Gastrocnemius medialis (tissue), 4 donors: Measurements from ENCODE around the gene SF3B3.

Source experiments
- POLR2A ChIP-seq, 2 donors: fragments of 450-650 bp; IDR thresholded peaks; one replicate each; pipeline ENCODE4 v1.6.1; 2017; ENCODE audit warnings: antibody characterized with exemption in 2 of 2, mild to moderate bottlenecking in 2 of 2, moderate library complexity in 2 of 2
- TF ChIP-seq, protein P1 (sequence below), 5 experiments: fragments of 450-650 bp in 3 of 5; fragments of 200-600 bp in 2 of 5; sonication (generic) in 2 of 5; IDR thresholded peaks in 4 of 5; conservative IDR thresholded peaks in 1 of 5; 1 replicate in 4 of 5; 2 replicates in 1 of 5; pipeline ENCODE4 v1.5.1; 2016 to 2019; ENCODE audit warnings: antibody characterized with exemption in 5 of 5, mild to moderate bottlenecking in 3 of 5, moderate library complexity in 3 of 5

DNA sequence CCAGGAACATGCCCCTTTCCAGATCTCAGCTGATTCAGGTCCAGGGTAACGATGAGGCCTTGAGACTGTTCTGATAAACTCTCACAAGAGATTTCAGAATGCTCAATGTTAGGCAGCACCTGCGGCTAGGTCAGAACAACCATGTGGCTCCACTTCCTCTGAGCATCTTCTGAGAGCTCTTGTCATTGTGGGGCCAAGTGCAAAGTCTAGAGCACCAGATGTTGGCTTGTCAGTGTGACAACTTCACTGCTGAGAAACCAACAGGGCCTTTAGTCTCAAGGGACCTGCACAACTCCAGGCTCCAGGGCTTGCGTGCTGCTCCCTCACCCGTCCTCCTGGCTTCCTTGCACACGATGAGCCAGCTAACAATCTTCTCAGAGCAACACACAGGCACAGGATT lies 40.2 kb upstream of the SF3B3 start:
- TF ChIP-seq, protein P1, sequence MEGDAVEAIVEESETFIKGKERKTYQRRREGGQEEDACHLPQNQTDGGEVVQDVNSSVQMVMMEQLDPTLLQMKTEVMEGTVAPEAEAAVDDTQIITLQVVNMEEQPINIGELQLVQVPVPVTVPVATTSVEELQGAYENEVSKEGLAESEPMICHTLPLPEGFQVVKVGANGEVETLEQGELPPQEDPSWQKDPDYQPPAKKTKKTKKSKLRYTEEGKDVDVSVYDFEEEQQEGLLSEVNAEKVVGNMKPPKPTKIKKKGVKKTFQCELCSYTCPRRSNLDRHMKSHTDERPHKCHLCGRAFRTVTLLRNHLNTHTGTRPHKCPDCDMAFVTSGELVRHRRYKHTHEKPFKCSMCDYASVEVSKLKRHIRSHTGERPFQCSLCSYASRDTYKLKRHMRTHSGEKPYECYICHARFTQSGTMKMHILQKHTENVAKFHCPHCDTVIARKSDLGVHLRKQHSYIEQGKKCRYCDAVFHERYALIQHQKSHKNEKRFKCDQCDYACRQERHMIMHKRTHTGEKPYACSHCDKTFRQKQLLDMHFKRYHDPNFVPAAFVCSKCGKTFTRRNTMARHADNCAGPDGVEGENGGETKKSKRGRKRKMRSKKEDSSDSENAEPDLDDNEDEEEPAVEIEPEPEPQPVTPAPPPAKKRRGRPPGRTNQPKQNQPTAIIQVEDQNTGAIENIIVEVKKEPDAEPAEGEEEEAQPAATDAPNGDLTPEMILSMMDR (IDR thresholded peaks at IDR 0.05 in 4 of 5, conservative IDR thresholded peaks at IDR 0.05 in 1 of 5), result no peak
- TF ChIP-seq POLR2A (IDR thresholded peaks at IDR 0.05), result no peak
